Nephron progenitor cell (in vitro differentiated cells): ENCODE data around the gene EEFSEC.
A peak's percentile ranks its signal among the peaks of the same experiment; 100 is the strongest.

Experiments
- DNase-seq: peaks from one replicate; pipeline ENCODE4 v3.0.0; 2021
- H3K27ac Mint-ChIP-seq: 2 replicates; pipeline ENCODE4 v1.8.0; 2021; ENCODE audit warnings: mild to moderate bottlenecking, moderate library complexity, mixed read lengths
- H3K27me3 Mint-ChIP-seq: 2 replicates; pipeline ENCODE4 v1.8.0; 2021; ENCODE audit warnings: mild to moderate bottlenecking, low read depth, mixed read lengths; ENCODE audit not compliant: poor library complexity
- H3K36me3 Mint-ChIP-seq: 2 replicates; pipeline ENCODE4 v1.8.0; 2021; ENCODE audit warnings: low read depth, mixed read lengths
- H3K4me1 Mint-ChIP-seq: 2 replicates; pipeline ENCODE4 v1.8.0; 2021; ENCODE audit warnings: mixed read lengths
- H3K4me3 Mint-ChIP-seq: 2 replicates; pipeline ENCODE4 v1.8.0; 2021; ENCODE audit warnings: mild to moderate bottlenecking, moderate library complexity, mixed read lengths
- H3K9me3 Mint-ChIP-seq: 2 replicates; pipeline ENCODE4 v1.8.0; 2021; ENCODE audit warnings: mild to moderate bottlenecking, moderate library complexity, mixed read lengths
- TF ChIP-seq, protein P1 (sequence below): fragments of 200-600 bp; sonication (generic); IDR thresholded peaks from 2 replicates; pipeline ENCODE4 v1.5.0; 2021; ENCODE audit warnings: antibody characterized with exemption

The EEFSEC gene

DNA sequence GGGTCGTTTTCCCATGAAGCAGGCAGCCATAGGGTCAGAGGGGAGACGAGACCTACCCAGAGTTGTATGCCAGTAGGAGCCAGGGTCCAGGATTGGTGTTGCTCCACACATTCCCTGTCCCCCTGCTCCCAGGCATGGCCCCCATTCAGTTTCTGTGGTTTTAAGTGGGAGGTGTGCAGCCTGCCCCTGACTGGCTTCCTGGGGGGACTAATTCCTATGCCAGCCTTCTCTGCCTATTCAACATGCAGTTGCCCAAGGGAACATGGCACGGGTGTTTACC, 126.3 kb downstream of the EEFSEC start:
- Mint-ChIP-seq H3K4me1 (peaks cover 59% of the 10 kb centered on the region), H3K9me3 (no peaks in the 10 kb centered on the region), H3K36me3 (no peaks in the 10 kb centered on the region), H3K4me3 (no peak overlapping the region), H3K27me3 (peaks cover 5% of the 10 kb centered on the region), H3K27ac (no peak overlapping the region)
- DNase-seq, result no peak
- TF ChIP-seq, protein P1, sequence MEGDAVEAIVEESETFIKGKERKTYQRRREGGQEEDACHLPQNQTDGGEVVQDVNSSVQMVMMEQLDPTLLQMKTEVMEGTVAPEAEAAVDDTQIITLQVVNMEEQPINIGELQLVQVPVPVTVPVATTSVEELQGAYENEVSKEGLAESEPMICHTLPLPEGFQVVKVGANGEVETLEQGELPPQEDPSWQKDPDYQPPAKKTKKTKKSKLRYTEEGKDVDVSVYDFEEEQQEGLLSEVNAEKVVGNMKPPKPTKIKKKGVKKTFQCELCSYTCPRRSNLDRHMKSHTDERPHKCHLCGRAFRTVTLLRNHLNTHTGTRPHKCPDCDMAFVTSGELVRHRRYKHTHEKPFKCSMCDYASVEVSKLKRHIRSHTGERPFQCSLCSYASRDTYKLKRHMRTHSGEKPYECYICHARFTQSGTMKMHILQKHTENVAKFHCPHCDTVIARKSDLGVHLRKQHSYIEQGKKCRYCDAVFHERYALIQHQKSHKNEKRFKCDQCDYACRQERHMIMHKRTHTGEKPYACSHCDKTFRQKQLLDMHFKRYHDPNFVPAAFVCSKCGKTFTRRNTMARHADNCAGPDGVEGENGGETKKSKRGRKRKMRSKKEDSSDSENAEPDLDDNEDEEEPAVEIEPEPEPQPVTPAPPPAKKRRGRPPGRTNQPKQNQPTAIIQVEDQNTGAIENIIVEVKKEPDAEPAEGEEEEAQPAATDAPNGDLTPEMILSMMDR, result no peak

GRCh38 chr3:128280481-128281052, 127.3 kb downstream of the EEFSEC start:
- H3K4me3 Mint-ChIP-seq, result no peak overlapping the region
- H3K9me3 Mint-ChIP-seq, result no peaks in the 10 kb centered on the region
- peak overlapping the region; percentile 66 for H3K27ac Mint-ChIP-seq
- peaks cover 59% of the 10 kb centered on the region for H3K4me1 Mint-ChIP-seq
- peaks cover 8% of the 10 kb centered on the region for H3K27me3 Mint-ChIP-seq
- no peak for DNase-seq
- H3K36me3 Mint-ChIP-seq, result no peaks in the 10 kb centered on the region
- TF ChIP-seq, protein P1, result no peak

GRCh38 chr3:128281056-128281455, 127.8 kb downstream of the EEFSEC start:
- peaks cover 8% of the 10 kb centered on the region for H3K27me3 Mint-ChIP-seq
- no peaks in the 10 kb centered on the region for H3K36me3 Mint-ChIP-seq
- TF ChIP-seq, protein P1, result no peak
- H3K27ac Mint-ChIP-seq, result no peak overlapping the region
- no peak for DNase-seq
- H3K4me3 Mint-ChIP-seq, result no peak overlapping the region
- H3K9me3 Mint-ChIP-seq, result no peaks in the 10 kb centered on the region
- H3K4me1 Mint-ChIP-seq, result peaks cover 59% of the 10 kb centered on the region

- TF ChIP-seq, protein P1, result no peak
- peaks cover 55% of the 10 kb centered on the region for H3K4me1 Mint-ChIP-seq
- H3K27me3 Mint-ChIP-seq, result peaks cover 5% of the 10 kb centered on the region
- no peak for DNase-seq
- no peak overlapping the region for H3K4me3 Mint-ChIP-seq
- H3K27ac Mint-ChIP-seq, result peak overlapping the region; percentile 14
- no peaks in the 10 kb centered on the region for H3K36me3 Mint-ChIP-seq
- no peaks in the 10 kb centered on the region for H3K9me3 Mint-ChIP-seq
These were observed 128.4 kb downstream of the EEFSEC start for GRCh38 chr3:128281461-128282367.

DNA sequence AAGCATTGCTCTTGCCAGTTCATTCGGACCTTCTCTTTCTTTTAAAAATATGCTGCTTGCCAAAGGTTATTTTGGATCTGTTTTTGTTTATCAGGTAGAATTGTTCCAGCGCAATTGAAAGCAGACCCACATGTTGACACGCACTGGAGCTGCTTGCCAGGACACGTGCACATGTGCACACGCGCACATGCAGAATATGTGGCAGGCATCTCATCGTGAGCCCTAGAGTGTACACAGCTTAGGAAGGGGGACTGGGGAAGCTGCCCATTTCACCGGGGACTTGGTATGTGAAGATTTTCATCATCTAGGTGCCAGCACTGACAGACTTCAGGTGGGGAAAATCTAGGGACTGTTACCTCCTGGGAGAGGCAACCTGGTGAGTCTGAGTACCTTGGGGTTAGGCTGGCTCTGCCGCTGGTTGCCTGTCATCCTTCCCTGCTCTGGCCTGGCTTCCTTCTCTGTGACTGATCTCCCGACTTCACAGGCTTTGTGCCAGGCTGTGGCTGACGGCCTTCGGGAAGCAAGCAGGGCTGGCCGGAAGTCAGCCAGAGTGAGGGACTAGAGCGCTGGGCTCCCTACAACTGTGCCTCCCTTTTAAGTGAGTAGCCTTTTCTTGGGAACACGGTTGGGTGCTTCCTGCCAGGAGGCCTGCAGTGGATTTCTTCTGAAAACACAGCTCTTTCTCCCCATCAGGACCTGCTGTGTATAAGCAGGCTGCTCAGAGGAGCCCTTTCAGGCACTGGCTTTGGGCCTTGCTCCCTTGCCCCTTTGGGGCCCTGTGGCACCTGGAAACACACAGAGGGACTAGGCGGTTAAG, 129.3 kb downstream of the EEFSEC start:
- no peak for DNase-seq
- Mint-ChIP-seq H3K4me3 (no peak overlapping the region), H3K27me3 (peaks cover 4% of the 10 kb centered on the region), H3K27ac (peak overlapping the region; percentile 14), H3K4me1 (peaks cover 48% of the 10 kb centered on the region), H3K9me3 (no peaks in the 10 kb centered on the region), H3K36me3 (no peaks in the 10 kb centered on the region)
- TF ChIP-seq, protein P1, result no peak
